Type B pancreatic cell (in vitro differentiated cells): ENCODE results near the gene DUSP15. TPM values are rescaled to one million over a fixed set of nuclear protein-coding genes. Genes with fewer than 3 reads are reported as not detected.

ENCODE experiments used
- DNase-seq: peaks from one replicate; pipeline ENCODE4 v3.0.0; 2021; ENCODE audit warnings: mixed read lengths; ENCODE audit not compliant: unreplicated experiment; ENCODE audit errors: extremely low spot score
- H3K27ac Mint-ChIP-seq: 2 replicates; pipeline ENCODE4 v1.8.0; 2021; ENCODE audit warnings: mild to moderate bottlenecking, mixed read lengths
- H3K27me3 Mint-ChIP-seq: 2 replicates; pipeline ENCODE4 v1.8.0; 2021; ENCODE audit warnings: mixed read lengths
- H3K36me3 Mint-ChIP-seq: 2 replicates; pipeline ENCODE4 v1.8.0; 2021; ENCODE audit warnings: mixed read lengths
- H3K4me1 Mint-ChIP-seq: one replicate; pipeline ENCODE4 v1.8.0; 2021; ENCODE audit warnings: mixed read lengths; ENCODE audit not compliant: unreplicated experiment
- H3K4me3 Mint-ChIP-seq: 2 replicates; pipeline ENCODE4 v1.8.0; 2021; ENCODE audit warnings: mild to moderate bottlenecking, mixed read lengths
- H3K9me3 Mint-ChIP-seq: 2 replicates; pipeline ENCODE4 v1.8.0; 2021; ENCODE audit warnings: mixed read lengths
- CTCF ChIP-seq: fragments of 200-600 bp; sonication (generic); conservative IDR thresholded peaks from 2 replicates; pipeline ENCODE4 v1.5.0; 2021; ENCODE audit warnings: antibody characterized with exemption, mild to moderate bottlenecking
- total RNA-seq: library from RNA; stranded (reverse); gene quantifications from 2 replicates; pipeline ENCODE4 v1.2.1, GENCODE V29; 2021; ENCODE audit warnings: low replicate concordance

Gene DUSP15
- total RNA-seq, 1 donor from 2014 or later, result 9.1 TPM

GRCh38 chr20:31858760-31859083, 11.6 kb downstream of the DUSP15 start:
- H3K4me1 Mint-ChIP-seq, result peaks cover 16% of the 10 kb centered on the region
- H3K36me3 Mint-ChIP-seq, result no peaks in the 10 kb centered on the region
- H3K27me3 Mint-ChIP-seq, result peaks cover 43% of the 10 kb centered on the region
- no peak for DNase-seq
- H3K27ac Mint-ChIP-seq, result no peak overlapping the region
- H3K4me3 Mint-ChIP-seq, result no peak overlapping the region
- TF ChIP-seq CTCF, result no peak
- H3K9me3 Mint-ChIP-seq, result no peaks in the 10 kb centered on the region

DNA sequence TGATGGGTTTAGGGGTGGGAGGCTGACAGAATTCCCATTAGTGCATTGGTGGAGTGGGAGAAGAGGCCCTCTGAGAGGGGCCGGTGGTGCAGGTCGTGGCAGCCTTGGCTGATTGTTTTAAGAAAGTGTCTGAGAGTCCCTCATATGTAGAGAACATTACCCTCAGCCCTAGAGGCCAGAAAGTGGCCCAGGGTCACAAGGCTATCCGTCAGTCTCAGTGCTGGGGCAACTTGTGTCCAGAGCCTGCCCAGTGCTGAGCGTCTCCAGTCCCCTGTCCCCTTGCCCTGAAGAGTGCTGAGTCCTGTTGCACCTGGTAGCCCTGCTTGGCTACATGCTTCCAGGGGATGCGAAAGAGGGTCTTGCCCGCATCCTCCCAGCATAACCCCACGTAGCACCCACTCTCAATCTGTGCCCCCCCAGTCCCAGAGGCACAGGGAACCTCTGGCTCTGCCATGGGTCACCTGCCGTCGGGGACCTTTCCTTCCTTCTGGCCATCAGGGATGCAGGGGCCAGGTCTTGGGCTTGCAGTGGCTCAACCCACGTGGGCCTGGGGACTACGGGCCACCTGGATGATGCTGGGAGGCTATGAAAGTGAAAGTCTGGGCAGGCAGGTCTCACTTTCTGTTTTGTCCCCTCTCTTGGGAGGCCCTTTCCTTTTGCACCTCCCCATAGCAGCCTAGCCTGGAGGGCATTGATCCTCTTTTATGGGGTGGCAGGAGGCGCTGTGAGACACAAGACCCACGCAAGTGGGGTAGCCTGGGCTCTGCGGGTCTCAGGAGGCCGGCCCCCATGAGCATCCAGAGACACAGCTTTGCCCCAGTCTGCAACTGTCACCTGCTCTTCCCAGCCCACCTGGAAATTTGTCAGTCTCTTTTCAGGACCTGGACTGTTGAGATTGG, 12.2 kb downstream of the DUSP15 start:
- Mint-ChIP-seq H3K27me3 (peaks cover 43% of the 10 kb centered on the region), H3K4me3 (no peak overlapping the region), H3K27ac (no peak overlapping the region), H3K4me1 (peaks cover 15% of the 10 kb centered on the region), H3K36me3 (no peaks in the 10 kb centered on the region), H3K9me3 (no peaks in the 10 kb centered on the region)
- no peak for TF ChIP-seq CTCF
- no peak for DNase-seq

GRCh38 chr20:31856516-31856915, 13.8 kb downstream of the DUSP15 start:
- no peak for TF ChIP-seq CTCF
- no peaks in the 10 kb centered on the region for H3K36me3 Mint-ChIP-seq
- peaks cover 9% of the 10 kb centered on the region for H3K4me1 Mint-ChIP-seq
- no peak overlapping the region for H3K27ac Mint-ChIP-seq
- no peak overlapping the region for H3K4me3 Mint-ChIP-seq
- no peaks in the 10 kb centered on the region for H3K9me3 Mint-ChIP-seq
- DNase-seq, result no peak
- peaks cover 37% of the 10 kb centered on the region for H3K27me3 Mint-ChIP-seq

GRCh38 chr20:31853481-31853880, 16.8 kb downstream of the DUSP15 start:
- no peaks in the 10 kb centered on the region for H3K9me3 Mint-ChIP-seq
- H3K4me3 Mint-ChIP-seq, result no peak overlapping the region
- TF ChIP-seq CTCF, result no peak
- H3K27me3 Mint-ChIP-seq, result peaks cover 44% of the 10 kb centered on the region
- DNase-seq, result no peak
- H3K36me3 Mint-ChIP-seq, result no peaks in the 10 kb centered on the region
- no peaks in the 10 kb centered on the region for H3K4me1 Mint-ChIP-seq
- H3K27ac Mint-ChIP-seq, result no peak overlapping the region

DNA sequence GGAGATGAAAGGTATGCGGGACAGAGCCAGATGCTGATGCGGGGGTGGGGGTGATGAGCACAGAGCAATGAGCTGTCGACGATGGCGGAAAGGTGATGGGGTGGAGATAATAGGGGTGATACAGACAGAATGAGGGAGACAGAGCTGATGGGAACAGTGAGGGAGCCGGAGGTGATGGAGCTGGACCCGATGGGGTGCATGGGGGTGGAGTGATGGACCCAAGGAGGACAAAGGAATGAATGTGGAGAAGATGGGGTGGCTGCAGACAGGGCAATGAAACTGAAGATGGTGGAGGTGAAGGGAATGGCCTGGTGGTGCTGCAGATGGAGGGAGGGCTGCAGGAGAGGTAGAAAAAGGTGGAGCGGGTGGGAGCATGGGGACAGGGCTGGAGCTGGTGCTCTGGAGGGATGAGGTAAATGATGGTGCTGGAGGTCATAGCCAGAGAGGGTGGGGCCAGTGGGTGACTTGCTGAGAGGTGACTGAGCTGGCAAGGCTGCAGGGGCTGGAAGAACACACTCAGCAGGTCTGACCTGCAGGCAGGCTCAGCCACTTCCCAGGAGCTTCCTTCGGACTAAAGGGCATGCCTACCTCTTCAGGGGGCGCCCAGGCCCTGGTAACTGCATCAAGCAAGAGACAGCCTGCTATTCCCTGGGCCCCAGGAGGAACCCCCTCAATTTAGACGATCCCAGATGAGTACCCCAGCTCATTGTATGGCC, 18.9 kb downstream of the DUSP15 start:
- no peaks in the 10 kb centered on the region for H3K36me3 Mint-ChIP-seq
- no peak overlapping the region for H3K4me3 Mint-ChIP-seq
- no peak for TF ChIP-seq CTCF
- peaks cover 43% of the 10 kb centered on the region for H3K27me3 Mint-ChIP-seq
- DNase-seq, result no peak
- H3K27ac Mint-ChIP-seq, result no peak overlapping the region
- H3K4me1 Mint-ChIP-seq, result no peaks in the 10 kb centered on the region
- no peaks in the 10 kb centered on the region for H3K9me3 Mint-ChIP-seq
